K562 (cell line): ENCODE data around the gene ORAI1. TPM values are rescaled to one million over a fixed set of nuclear protein-coding genes. Genes with fewer than 3 reads are reported as not detected.

Experiments used
- DPF2 ChIP-seq: fragments of 450-650 bp; IDR thresholded peaks from 2 replicates; pipeline ENCODE4 v1.6.1; 2016
- HDAC8 ChIP-seq: fragments of 450-650 bp; IDR thresholded peaks from 2 replicates; pipeline ENCODE4 v1.6.1; 2016; ENCODE audit warnings: mild to moderate bottlenecking, missing genetic modification characterization, moderate library complexity, missing compliant biosample characterization
- HDGF ChIP-seq: fragments of 450-650 bp; IDR thresholded peaks from 2 replicates; pipeline ENCODE4 v1.6.1; 2016
- JUNB ChIP-seq: fragments of 450-650 bp; formaldehyde crosslinking; conservative IDR thresholded peaks from 2 replicates; pipeline ENCODE4 v1.4.0; 2020; ENCODE audit warnings: mild to moderate bottlenecking
- MCM5 ChIP-seq: fragments of 450-650 bp; IDR thresholded peaks from 2 replicates; pipeline ENCODE4 v1.6.1; 2016; ENCODE audit warnings: low read depth
- MYC ChIP-seq, 2 experiments: fragments of 250-450 bp in 1 of 2; sonication (Bioruptor Pico) in 1 of 2; IDR thresholded peaks; 2 replicates each; pipeline versions ENCODE4 v1.5.1 to v1.6.1; 2012 to 2021; ENCODE audit warnings: low read depth in 2 of 2, borderline replicate concordance in 1 of 2, improper control_type of control experiment in 1 of 2, low read length in 1 of 2, mild to moderate bottlenecking in 1 of 2, moderate library complexity in 1 of 2
- PCBP2 ChIP-seq: fragments of 200-400 bp; formaldehyde crosslinking; IDR thresholded peaks from 2 replicates; pipeline ENCODE4 v1.6.1; 2018; ENCODE audit warnings: low read length, low read depth, mild to moderate bottlenecking, moderate library complexity; ENCODE audit not compliant: poor library complexity, severe bottlenecking
- PML ChIP-seq: IDR thresholded peaks from 2 replicates; pipeline ENCODE4 v1.6.1; 2012; ENCODE audit warnings: low read length, inconsistent platforms
- POLR2AphosphoS2 ChIP-seq: IDR thresholded peaks from 2 replicates; pipeline ENCODE4 v1.6.1; 2012; ENCODE audit warnings: low read length, improper control_type of control experiment
- RERE ChIP-seq: sonication (generic); formaldehyde crosslinking; IDR thresholded peaks from 2 replicates; pipeline ENCODE4 v1.8.0; 2023; ENCODE audit warnings: missing genetic modification reagents, mild to moderate bottlenecking, borderline replicate concordance
- SAP30 ChIP-seq: fragments of 200-600 bp; sonication (generic); IDR thresholded peaks from 2 replicates; pipeline ENCODE4 v1.6.1; 2012; ENCODE audit warnings: borderline replicate concordance, low read depth, mild to moderate bottlenecking, moderate library complexity, low read length, control low read depth, inconsistent platforms; ENCODE audit not compliant: insufficient read depth, poor library complexity, severe bottlenecking
- SETDB1 ChIP-seq: IDR thresholded peaks from one replicate; pipeline ENCODE4 v1.6.1; 2012; ENCODE audit warnings: low read length, control low read depth, inconsistent platforms
- TEAD1 ChIP-seq, 2 experiments: fragments of 450-650 bp in 1 of 2; sonication (generic) in 1 of 2; formaldehyde crosslinking; IDR thresholded peaks; 2 replicates each; pipeline versions ENCODE4 v1.4.0 to v1.8.0; 2020 to 2022; ENCODE audit warnings: mild to moderate bottlenecking in 2 of 2, missing genetic modification reagents in 1 of 2
- TFAM ChIP-seq: fragments of 250-450 bp; sonication (Bioruptor Pico); conservative IDR thresholded peaks from 2 replicates; pipeline ENCODE4 v1.5.0; 2021; ENCODE audit warnings: mild to moderate bottlenecking, moderate library complexity
- TRIM24 ChIP-seq, 2 experiments: fragments of 450-650 bp; IDR thresholded peaks; 2 replicates each; pipeline ENCODE4 v1.6.1; 2016
- ZKSCAN1 ChIP-seq: fragments of 150-350 bp; IDR thresholded peaks from 2 replicates; pipeline ENCODE4 v1.6.1; 2016; ENCODE audit warnings: low read depth, low read length
- ZNF232 ChIP-seq: sonication (generic); formaldehyde crosslinking; IDR thresholded peaks from 2 replicates; pipeline ENCODE4 v1.8.0; 2022; ENCODE audit warnings: mild to moderate bottlenecking, missing genetic modification reagents
- ZNF644 ChIP-seq: fragments of 200-800 bp; sonication (Bioruptor generic); IDR thresholded peaks from 2 replicates; pipeline ENCODE4 v1.6.1; 2016; ENCODE audit warnings: low read depth, missing genetic modification characterization, missing compliant biosample characterization
- polyA plus RNA-seq, 8 experiments: library from polyadenylated mRNA; depleted of rRNA in 4 of 8; stranded (reverse) in 5 of 8; unstranded in 3 of 8; fragments of >200 nt; fragmentation: Nextera tagmentation in 2 of 8; fragmentation: Illumina TruSeq in 1 of 8; extraction: Ambion mirVana in 2 of 8; extraction: Trizol in 1 of 8; gene quantifications; 2 replicates each; pipeline versions ENCODE4 v1.2.1 to v1.2.3, GENCODE V29; 2011 to 2014; ENCODE audit warnings: inconsistent platforms in 1 of 8, missing spikeins in 1 of 8
- total RNA-seq, 7 experiments: library from RNA; depleted of rRNA in 6 of 7; stranded (reverse); fragments of >200 nt in 6 of 7; fragmentation: Illumina TruSeq in 2 of 7; extraction: Trizol in 2 of 7; gene quantifications; 2 replicates each; pipeline versions ENCODE4 v1.2.1 to v1.2.3, GENCODE V29; 2011 to 2021; ENCODE audit warnings: low replicate concordance in 1 of 7
- TF ChIP-seq, protein P1 (sequence below): sonication (generic); formaldehyde crosslinking; IDR thresholded peaks from 2 replicates; pipeline ENCODE4 v1.8.0; 2022; ENCODE audit warnings: mild to moderate bottlenecking, missing genetic modification reagents, borderline replicate concordance
- TF ChIP-seq, protein P2 (sequence below), 2 experiments: fragments of 250-450 bp in 1 of 2; fragments of 450-650 bp in 1 of 2; sonication (Bioruptor Pico) in 1 of 2; IDR thresholded peaks; 2 replicates each; pipeline versions ENCODE4 v1.6.1 to v1.8.0; 2016 to 2021; ENCODE audit warnings: mild to moderate bottlenecking in 2 of 2, moderate library complexity in 2 of 2, missing compliant biosample characterization in 1 of 2, missing genetic modification characterization in 1 of 2

Gene ORAI1
- total and polyA plus RNA-seq, 9 of the 15 experiments (the other 6 are each of a cell fraction or from before 2014, with no cell fraction given) = 2.6 to 23.8 (median 9.3) TPM

GRCh38 chr12:121580959-121581685, 45.2 kb upstream of the ORAI1 start, which contains the start of gene KDM2B (continued):
- TF ChIP-seq JUNB (CRISPR knock-in tag) (no peak), ZKSCAN1 (no peak), ZNF232 (CRISPR knock-in tag) (no peak), HDAC8 (tag) (no peak), SETDB1 (no peak), TRIM24 (IDR thresholded peaks at IDR 0.05) (no peak), TEAD1 (CRISPR knock-in tag; IDR thresholded peaks at IDR 0.05) (0 out of 4 replicates have a peak, but pooled peaks of 1 of the 2 experiments have one; percentile 44), DPF2 (peak; percentile 43; the same call in 1 of the 2 replicates), POLR2AphosphoS2 (no peak), HDGF (no peak), PML (no peak; the same call in 1 of the 2 replicates), PCBP2 (no peak), SAP30 (peak; percentile 76), TFAM (CRISPR knock-in tag) (no peak), RERE (CRISPR knock-in tag) (no peak), MYC (IDR thresholded peaks at IDR 0.05; ENCODE audit: low read depth, low read length) (0 out of 2 replicates have a peak, but pooled peaks have one; percentile 18), MYC (CRISPR knock-in tag; IDR thresholded peaks at IDR 0.05; ENCODE audit: borderline replicate concordance, low read depth) (no peak), ZNF644 (tag) (no peak), MCM5 (no peak)
- TF ChIP-seq, protein P1, sequence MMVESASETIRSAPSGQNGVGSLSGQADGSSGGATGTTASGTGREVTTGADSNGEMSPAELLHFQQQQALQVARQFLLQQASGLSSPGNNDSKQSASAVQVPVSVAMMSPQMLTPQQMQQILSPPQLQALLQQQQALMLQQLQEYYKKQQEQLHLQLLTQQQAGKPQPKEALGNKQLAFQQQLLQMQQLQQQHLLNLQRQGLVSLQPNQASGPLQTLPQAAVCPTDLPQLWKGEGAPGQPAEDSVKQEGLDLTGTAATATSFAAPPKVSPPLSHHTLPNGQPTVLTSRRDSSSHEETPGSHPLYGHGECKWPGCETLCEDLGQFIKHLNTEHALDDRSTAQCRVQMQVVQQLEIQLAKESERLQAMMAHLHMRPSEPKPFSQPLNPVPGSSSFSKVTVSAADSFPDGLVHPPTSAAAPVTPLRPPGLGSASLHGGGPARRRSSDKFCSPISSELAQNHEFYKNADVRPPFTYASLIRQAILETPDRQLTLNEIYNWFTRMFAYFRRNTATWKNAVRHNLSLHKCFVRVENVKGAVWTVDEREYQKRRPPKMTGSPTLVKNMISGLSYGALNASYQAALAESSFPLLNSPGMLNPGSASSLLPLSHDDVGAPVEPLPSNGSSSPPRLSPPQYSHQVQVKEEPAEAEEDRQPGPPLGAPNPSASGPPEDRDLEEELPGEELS = no peak
- TF ChIP-seq, protein P2, sequence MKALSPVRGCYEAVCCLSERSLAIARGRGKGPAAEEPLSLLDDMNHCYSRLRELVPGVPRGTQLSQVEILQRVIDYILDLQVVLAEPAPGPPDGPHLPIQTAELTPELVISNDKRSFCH (CRISPR knock-in tag; IDR thresholded peaks at IDR 0.05) = no peak
- TF ChIP-seq, protein P2 (tag; IDR thresholded peaks at IDR 0.05) = no peak
